GM19193 (cell line): ENCODE results near the gene ARHGAP45.

ENCODE experiments used
- POLR2A ChIP-seq: IDR thresholded peaks from 4 replicates; pipeline ENCODE4 v1.6.1; 2011; ENCODE audit not compliant: insufficient read depth, insufficient read length; ENCODE audit errors: extremely low read depth

The ARHGAP45 gene

GRCh38 chr19:1046117-1046626, 20.8 kb upstream of the ARHGAP45 start:
- TF ChIP-seq POLR2A: no peak

GRCh38 chr19:1046836-1047695, 19.9 kb upstream of the ARHGAP45 start:
- TF ChIP-seq POLR2A: no peak

GRCh38 chr19:1047696-1048147, 19.2 kb upstream of the ARHGAP45 start:
- no peak for TF ChIP-seq POLR2A

GRCh38 chr19:1049106-1049505, 17.9 kb upstream of the ARHGAP45 start:
- no peak for TF ChIP-seq POLR2A

- TF ChIP-seq POLR2A: no peak
Observed at GRCh38 chr19:1049800-1050199, 17.2 kb upstream of the ARHGAP45 start.

- TF ChIP-seq POLR2A: no peak
Observed at GRCh38 chr19:1050989-1051788, 15.8 kb upstream of the ARHGAP45 start.

- TF ChIP-seq POLR2A: no peak
Observed at GRCh38 chr19:1051791-1052190, 15.2 kb upstream of the ARHGAP45 start.

- TF ChIP-seq POLR2A: no peak
Observed at GRCh38 chr19:1052349-1052975, 14.5 kb upstream of the ARHGAP45 start.

- TF ChIP-seq POLR2A: no peak
Observed at GRCh38 chr19:1053176-1054101, 13.5 kb upstream of the ARHGAP45 start.

- TF ChIP-seq POLR2A: no peak
Observed at GRCh38 chr19:1054102-1055027, 12.6 kb upstream of the ARHGAP45 start.

- TF ChIP-seq POLR2A: no peak
Observed at GRCh38 chr19:1055028-1055425, 11.9 kb upstream of the ARHGAP45 start.

GRCh38 chr19:1055886-1056620, 10.9 kb upstream of the ARHGAP45 start:
- no peak for TF ChIP-seq POLR2A
